Thyroid gland (tissue), 4 donors: Measurements from ENCODE around the gene FHIT.

ENCODE experiments used
- POLR2A ChIP-seq, 2 donors: fragments of 450-650 bp; IDR thresholded peaks; one replicate each; pipeline ENCODE4 v1.6.1; 2017; ENCODE audit warnings: antibody characterized with exemption in 2 of 2, mild to moderate bottlenecking in 2 of 2, moderate library complexity in 1 of 2
- TF ChIP-seq, protein P1 (sequence below), 6 experiments: fragments of 200-600 bp in 3 of 6; fragments of 450-650 bp in 3 of 6; sonication (generic) in 3 of 6; IDR thresholded peaks; one replicate each; pipeline ENCODE4 v1.5.1; 2016 to 2019; ENCODE audit warnings: antibody characterized with exemption in 6 of 6, mild to moderate bottlenecking in 2 of 6, inconsistent platforms in 1 of 6, moderate library complexity in 1 of 6

DNA sequence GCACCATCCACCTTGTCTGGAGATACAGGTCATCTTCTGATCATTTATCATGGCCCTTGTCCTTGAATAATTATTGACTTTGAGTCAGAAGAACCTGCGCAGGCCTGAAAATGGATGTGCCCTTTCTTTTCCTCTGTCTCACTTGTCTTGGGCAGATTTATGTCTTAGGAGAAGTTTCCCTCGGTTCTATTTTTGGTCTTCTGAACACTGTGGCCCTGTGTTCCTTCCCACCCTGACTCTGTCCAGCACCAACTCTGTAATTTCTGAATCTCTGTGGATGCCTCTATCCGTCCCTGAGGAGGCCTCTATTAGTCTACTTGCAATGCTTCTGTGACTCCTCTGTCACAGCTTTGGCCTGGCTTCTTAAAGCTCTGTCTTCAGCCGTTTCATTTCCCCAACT, 1520.7 kb downstream of the FHIT start:
- TF ChIP-seq, protein P1, sequence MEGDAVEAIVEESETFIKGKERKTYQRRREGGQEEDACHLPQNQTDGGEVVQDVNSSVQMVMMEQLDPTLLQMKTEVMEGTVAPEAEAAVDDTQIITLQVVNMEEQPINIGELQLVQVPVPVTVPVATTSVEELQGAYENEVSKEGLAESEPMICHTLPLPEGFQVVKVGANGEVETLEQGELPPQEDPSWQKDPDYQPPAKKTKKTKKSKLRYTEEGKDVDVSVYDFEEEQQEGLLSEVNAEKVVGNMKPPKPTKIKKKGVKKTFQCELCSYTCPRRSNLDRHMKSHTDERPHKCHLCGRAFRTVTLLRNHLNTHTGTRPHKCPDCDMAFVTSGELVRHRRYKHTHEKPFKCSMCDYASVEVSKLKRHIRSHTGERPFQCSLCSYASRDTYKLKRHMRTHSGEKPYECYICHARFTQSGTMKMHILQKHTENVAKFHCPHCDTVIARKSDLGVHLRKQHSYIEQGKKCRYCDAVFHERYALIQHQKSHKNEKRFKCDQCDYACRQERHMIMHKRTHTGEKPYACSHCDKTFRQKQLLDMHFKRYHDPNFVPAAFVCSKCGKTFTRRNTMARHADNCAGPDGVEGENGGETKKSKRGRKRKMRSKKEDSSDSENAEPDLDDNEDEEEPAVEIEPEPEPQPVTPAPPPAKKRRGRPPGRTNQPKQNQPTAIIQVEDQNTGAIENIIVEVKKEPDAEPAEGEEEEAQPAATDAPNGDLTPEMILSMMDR (IDR thresholded peaks at IDR 0.05), result no peak
- no peak for TF ChIP-seq POLR2A (IDR thresholded peaks at IDR 0.05)
